Muscle layer of colon (tissue), 2 donors: Measurements from ENCODE around the gene AVP.

Experiments used
- H3K27ac ChIP-seq: one replicate; pipeline ENCODE4 v1.7.0; 2013; ENCODE audit warnings: low read depth, mild to moderate bottlenecking, low read length, moderate library complexity
- H3K27me3 ChIP-seq, 2 donors: one replicate each; pipeline ENCODE4 v1.7.0; 2013; ENCODE audit warnings: low read length in 2 of 2, mild to moderate bottlenecking in 2 of 2; ENCODE audit not compliant: insufficient read depth in 2 of 2, control insufficient read depth in 1 of 2
- H3K36me3 ChIP-seq: one replicate; pipeline ENCODE4 v1.7.0; 2013; ENCODE audit warnings: mild to moderate bottlenecking, low read length; ENCODE audit not compliant: insufficient read depth
- H3K4me1 ChIP-seq: one replicate; pipeline ENCODE4 v1.7.0; 2013; ENCODE audit warnings: mild to moderate bottlenecking, low read length; ENCODE audit not compliant: insufficient read depth
- H3K4me3 ChIP-seq, 2 donors: one replicate each; pipeline ENCODE4 v1.7.0; 2013; ENCODE audit warnings: low read length in 2 of 2, low read depth in 1 of 2, mild to moderate bottlenecking in 1 of 2, moderate library complexity in 1 of 2
- H3K9ac ChIP-seq: one replicate; pipeline ENCODE4 v1.7.0; 2013; ENCODE audit warnings: low read length
- H3K9me3 ChIP-seq: one replicate; pipeline ENCODE4 v1.7.0; 2013; ENCODE audit warnings: mild to moderate bottlenecking, low read length
- donor health status: abdominal sarcoma.
- donor health status: Adenocarcinoma of cecum.

AVP gene

DNA sequence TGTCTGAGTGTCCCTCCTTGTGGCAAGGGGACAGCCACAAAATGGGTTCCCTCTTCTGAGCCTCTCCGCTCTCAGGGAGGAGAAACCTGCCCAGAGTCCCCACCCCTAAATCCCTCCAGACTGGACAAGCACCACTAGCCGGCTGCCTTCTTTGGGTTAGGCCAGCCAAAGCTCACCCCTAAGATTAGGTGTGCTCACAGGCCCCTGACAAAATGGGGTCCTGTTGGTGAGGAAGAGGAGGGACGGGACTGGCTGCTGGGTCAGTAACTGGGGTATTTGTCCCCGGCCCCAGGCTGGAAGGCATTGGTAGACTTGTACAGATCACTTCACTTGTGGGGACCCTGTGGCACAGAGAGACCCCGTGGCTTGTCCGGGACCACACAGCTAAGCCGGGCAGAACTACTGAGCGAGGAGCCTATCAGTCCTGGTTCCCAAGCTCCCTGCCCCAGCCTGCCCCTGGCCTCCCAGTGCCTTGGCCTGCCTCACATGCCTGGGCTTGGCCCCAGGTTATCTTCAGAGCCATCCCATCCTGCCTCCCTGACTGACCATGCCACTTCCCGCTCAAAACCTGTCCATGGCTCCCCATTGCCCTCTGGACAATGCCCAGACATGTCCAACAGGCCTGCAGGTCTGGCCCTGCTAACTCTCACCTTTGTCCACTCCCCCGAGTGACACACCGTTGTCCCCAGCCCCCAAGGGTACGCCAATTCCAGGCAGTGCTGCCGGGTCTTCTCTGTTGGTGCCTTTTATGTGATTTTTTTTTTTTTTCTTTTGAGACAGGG lies 10.5 kb upstream of the AVP start:
- Histone ChIP-seq H3K27ac (no peak overlapping the region), H3K9me3 (no peaks in the 10 kb centered on the region), H3K36me3 (no peaks in the 10 kb centered on the region), H3K27me3 (peaks cover 6 to 22% of the 10 kb centered on the region in 2 donors), H3K4me1 (no peaks in the 10 kb centered on the region), H3K9ac (no peak overlapping the region), H3K4me3 (no peak overlapping the region)

DNA sequence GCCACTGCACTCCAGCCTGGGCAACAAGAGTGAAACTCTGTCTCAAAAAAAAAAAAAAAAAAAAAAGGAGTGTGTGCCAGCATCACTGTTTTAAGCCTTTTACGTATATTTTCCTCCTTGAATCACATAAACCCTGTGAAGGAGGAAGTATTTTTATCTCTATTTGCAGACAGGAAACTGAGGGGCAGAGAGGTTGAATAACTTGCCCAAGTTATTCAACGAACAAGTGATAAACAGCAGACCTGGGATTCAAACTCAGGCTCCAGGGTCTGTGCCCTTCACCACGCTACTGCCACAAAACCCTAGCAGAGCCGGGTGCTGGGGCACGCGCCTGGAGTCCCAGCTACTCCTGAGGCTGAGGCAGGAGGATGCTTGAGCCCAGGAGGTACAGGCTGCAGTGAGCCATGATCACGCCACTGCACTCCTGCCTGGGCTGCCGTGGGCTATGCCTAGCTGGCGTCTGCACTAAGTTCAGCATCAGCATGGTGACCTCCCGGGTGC lies 9.4 kb upstream of the AVP start:
- Histone ChIP-seq H3K27me3 (peaks cover 6 to 22% of the 10 kb centered on the region in 2 donors), H3K4me3 (no peak overlapping the region), H3K36me3 (no peaks in the 10 kb centered on the region), H3K9me3 (no peaks in the 10 kb centered on the region), H3K4me1 (no peaks in the 10 kb centered on the region), H3K9ac (no peak overlapping the region), H3K27ac (no peak overlapping the region)

DNA sequence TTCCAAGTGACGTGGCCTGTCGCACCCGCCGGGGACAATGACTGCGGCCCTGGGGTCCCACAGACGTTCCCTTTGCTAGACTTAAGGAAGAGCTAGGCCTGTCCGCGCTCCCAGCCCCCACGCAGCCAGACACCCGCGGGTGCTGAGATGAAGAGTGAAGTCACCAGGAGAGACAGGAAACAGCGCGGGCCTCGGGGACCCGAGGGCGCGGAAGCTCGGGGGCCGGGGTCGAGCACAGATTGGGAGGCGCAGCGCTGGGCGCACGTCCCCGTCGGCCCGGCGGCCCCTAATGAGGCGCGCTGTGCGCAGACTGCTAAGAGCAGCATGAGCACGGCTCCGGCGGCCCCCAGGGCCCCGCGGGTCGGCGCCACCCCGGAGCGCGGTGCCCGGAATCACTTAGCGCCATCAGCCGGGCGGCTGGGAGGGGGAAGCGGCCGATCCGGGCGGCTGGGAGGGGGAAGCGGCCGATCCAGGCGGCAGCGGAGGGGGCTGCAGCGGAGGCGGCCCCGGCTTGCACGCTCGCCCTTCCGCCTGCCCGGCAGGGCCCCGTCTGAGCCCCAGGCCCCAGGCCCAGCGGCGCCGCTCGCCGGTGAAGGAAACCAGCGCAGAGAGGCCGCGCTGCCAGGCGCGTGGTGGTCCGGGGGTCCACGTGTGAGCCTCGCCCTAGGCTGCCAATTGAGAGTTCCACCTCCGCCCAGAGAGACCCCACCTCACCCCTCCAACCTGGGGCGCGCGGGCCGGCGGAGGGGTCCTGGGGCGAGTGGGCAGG lies 8.3 kb upstream of the AVP start:
- H3K27me3 ChIP-seq: peaks cover 6 to 22% of the 10 kb centered on the region in 2 donors
- H3K4me1 ChIP-seq: no peaks in the 10 kb centered on the region
- H3K27ac ChIP-seq: no peak overlapping the region
- no peaks in the 10 kb centered on the region for H3K36me3 ChIP-seq
- peak overlapping the region in 1 of 2 donors; percentile 4 for H3K4me3 ChIP-seq
- no peak overlapping the region for H3K9ac ChIP-seq
- H3K9me3 ChIP-seq: no peaks in the 10 kb centered on the region

DNA sequence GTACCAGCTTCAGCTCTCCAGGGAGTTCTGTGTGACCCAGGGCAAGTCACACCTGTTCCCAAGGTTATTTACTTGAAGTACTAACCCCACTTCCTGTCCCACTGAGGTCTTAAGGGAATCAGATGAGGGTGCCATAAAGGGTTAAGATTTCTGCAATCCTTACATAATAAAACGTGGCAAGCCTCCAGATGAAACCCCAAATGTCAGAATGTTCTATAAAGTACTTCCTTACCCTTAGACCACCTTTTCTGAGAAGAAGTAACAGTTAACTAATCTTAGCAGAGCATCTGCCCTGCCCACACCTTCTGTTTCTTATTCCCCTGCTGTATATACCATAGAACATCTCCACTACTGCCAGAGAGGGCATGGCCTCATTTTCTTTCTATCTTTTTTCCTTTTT lies 6.0 kb upstream of the AVP start:
- Histone ChIP-seq H3K27me3 (peaks cover 6 to 22% of the 10 kb centered on the region in 2 donors), H3K9me3 (no peaks in the 10 kb centered on the region)

DNA sequence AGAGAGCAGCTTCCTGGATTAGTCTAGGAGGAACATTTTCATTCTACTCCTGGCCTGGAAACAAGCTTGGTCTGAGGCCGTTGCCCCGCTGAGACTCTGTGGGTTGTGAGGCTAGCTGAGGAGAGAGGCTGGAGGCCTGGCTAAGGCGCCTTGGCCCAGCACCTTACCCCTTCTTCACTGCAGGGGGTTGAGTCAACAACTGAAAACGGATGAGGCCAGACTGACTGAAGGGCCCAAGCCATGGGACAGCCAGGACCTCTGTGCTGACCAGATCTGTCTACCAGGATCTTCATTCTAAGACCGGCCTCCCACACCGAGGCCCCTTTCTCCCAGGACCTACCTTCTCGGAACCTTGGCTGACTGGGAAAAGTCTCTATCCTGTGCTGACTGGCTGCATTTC lies 3.5 kb upstream of the AVP start:
- no peaks in the 10 kb centered on the region for H3K9me3 ChIP-seq
- peaks cover 6 to 35% of the 10 kb centered on the region in 2 donors for H3K27me3 ChIP-seq
- H3K9ac ChIP-seq: no peak overlapping the region
- H3K27ac ChIP-seq: no peak overlapping the region
- no peak overlapping the region for H3K4me3 ChIP-seq
- H3K36me3 ChIP-seq: no peaks in the 10 kb centered on the region
- H3K4me1 ChIP-seq: no peaks in the 10 kb centered on the region

More for the DNA sequence above, 6.0 kb upstream of the AVP start:
- Histone ChIP-seq H3K9ac (no peak overlapping the region), H3K36me3 (no peaks in the 10 kb centered on the region), H3K4me3 (no peak overlapping the region), H3K27ac (no peak overlapping the region), H3K4me1 (no peaks in the 10 kb centered on the region)

DNA sequence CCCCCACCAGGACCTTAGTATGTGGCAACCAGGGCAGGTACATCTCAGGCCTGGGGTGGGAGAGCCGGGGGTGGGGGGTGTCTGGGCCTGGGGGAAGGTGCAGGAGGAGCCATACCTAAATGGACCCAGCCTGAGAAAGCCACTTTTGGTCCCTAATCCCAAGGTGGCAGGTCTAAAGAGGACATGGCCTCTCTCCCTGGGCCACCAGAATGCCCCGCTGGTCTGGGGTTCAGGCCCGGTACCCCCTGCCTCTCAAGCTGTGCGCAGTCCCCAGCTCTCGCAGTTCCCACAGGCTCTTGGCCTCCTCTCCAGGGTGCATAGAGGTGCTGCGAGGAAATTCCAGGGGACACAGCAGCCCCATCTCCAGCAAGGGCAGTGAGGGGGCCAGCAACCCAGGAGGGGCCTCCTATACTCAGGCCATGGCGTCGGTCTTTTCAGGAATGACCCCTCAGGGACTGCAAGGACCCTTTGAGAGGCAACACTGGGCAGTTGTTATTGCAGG lies 1.1 kb upstream of the AVP start:
- H3K27me3 ChIP-seq: peaks cover 11 to 36% of the 10 kb centered on the region in 2 donors
- H3K4me3 ChIP-seq: no peak overlapping the region
- H3K36me3 ChIP-seq: no peaks in the 10 kb centered on the region
- H3K9me3 ChIP-seq: no peaks in the 10 kb centered on the region
- no peaks in the 10 kb centered on the region for H3K4me1 ChIP-seq
- no peak overlapping the region for H3K27ac ChIP-seq
- no peak overlapping the region for H3K9ac ChIP-seq

DNA sequence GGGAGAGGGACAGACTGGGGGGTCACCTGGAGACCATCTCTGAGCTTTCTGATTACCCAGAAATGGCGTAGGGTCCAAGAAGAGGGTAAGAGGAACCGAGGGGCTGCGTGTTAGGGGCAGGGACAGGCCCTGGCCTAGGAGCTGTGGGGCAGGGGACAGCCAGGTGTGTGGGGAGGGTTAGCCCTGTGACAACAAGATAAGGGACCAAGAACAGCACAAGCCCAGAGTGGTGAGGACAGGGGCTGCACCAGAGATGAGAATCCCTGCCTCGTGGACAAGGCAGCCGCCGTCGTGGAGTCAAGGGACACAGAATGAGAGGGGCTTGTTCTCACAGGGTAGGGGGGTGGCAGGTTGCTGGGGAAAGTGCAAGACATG lies 449 bp upstream of the AVP start:
- Histone ChIP-seq H3K27ac (no peak overlapping the region), H3K4me1 (no peaks in the 10 kb centered on the region), H3K36me3 (no peaks in the 10 kb centered on the region), H3K27me3 (peaks cover 11 to 36% of the 10 kb centered on the region in 2 donors), H3K9me3 (no peaks in the 10 kb centered on the region), H3K4me3 (no peak overlapping the region), H3K9ac (no peak overlapping the region)

DNA sequence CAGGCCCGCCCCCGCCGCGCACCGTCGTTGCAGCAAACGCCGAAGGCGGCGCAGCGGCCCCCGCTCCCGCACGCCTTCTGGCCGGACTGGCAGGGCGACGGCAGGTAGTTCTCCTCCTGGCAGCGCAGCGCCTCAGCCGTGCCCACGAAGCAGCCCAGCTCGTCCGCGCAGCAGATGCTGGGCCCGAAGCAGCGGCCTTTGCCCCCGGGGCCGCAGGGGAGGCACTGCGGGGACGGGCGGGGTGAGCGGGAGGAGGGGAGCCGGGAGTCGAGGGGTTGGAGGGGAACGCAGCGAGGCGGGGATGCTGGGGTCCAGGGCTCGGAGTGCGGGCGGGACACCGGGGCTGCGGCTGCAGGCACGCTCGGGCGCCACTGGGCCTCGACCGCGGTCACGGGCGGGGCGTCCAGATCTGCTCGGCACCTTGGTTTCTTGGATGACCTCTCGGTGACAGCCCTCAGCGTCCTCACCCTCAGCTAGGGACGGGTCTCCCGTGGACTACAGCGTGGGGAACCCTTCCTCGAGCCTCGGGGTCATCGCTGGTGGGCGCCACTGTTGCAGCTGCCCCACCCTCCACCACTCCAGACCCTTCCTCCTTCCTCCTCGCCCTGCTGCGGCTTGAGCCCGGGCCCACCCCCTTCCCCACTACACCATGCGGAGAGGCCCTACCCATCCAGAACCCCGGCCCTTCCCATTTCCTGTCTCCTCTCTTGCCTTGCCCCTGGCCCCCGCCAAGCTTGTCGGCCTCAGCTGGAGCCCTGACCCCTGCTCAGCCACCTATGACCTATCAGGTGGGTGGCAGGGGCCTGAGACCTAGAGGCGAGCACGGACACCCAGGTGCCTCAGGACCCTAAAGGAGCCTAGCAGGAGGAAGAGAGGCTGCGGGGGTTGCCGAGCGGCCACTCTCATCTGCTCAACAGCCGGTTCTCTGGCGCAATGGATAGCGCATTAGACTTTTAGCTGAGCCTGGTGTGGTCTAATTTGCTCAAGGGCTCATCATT lies 1.3 kb downstream of the AVP start:
- H3K27ac ChIP-seq: no peak overlapping the region
- no peaks in the 10 kb centered on the region for H3K4me1 ChIP-seq
- peaks cover 11 to 36% of the 10 kb centered on the region in 2 donors for H3K27me3 ChIP-seq
- H3K9me3 ChIP-seq: no peaks in the 10 kb centered on the region
- no peaks in the 10 kb centered on the region for H3K36me3 ChIP-seq
- H3K4me3 ChIP-seq: peak overlapping the region in 1 of 2 donors; percentile 32
- no peak overlapping the region for H3K9ac ChIP-seq

DNA sequence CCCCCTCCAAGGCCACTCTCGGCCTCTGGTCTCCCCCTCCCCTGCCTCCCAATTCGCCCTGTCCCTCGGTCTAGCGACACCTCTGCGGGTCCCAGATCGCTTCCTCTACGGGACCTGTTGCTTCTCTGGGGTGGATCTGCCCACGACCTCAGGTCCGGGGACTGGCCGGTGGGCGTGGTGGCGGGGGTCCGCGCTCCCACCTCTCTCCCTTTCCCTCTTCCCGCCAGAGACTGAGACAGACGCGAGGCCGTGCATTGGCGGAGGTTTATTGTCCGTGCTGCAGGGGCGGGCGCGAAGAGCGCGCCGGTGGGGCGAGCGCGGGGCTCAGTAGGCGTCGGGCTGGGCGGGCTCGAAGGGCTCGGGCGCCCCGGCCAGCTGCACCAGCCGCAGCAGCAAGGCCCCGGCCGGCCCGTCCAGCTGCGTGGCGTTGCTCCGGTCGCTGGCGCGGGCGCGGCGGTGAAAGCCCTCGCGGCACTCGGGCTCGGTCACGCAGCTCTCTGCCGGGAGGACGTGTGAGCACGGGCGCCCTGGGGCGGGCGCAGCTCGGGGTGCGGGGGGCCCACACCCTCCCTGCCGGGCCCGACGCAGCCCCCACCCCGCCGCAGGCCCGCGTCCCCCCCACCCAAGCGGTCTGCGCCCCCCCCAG lies 2.1 kb downstream of the AVP start:
- no peak overlapping the region for H3K4me3 ChIP-seq
- peaks cover 11 to 36% of the 10 kb centered on the region in 2 donors for H3K27me3 ChIP-seq
- H3K4me1 ChIP-seq: no peaks in the 10 kb centered on the region
- no peak overlapping the region for H3K27ac ChIP-seq
- H3K9ac ChIP-seq: no peak overlapping the region
- H3K36me3 ChIP-seq: no peaks in the 10 kb centered on the region
- no peaks in the 10 kb centered on the region for H3K9me3 ChIP-seq

DNA sequence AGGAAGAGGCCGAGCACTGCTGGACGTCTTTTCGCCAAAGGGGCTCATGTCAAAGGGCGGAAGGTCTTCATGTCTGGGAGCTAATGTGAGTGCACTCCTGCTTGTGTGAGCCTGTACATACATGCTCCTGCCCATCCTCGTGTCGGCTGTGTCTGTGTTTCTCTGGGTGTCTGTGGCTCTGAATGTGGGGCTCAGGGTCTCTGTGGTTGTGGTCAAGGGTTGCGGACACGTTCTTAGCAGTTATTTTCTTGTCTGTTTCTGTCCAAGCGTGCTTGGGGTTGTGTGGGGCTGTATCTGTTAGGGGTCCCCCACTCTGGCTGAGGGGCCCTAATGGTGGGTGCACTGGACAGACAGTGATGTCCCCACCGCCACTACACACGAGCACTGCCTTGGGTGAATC lies 2.9 kb downstream of the AVP start:
- H3K4me3 ChIP-seq: no peak overlapping the region
- H3K27ac ChIP-seq: no peak overlapping the region
- peaks cover 11 to 36% of the 10 kb centered on the region in 2 donors for H3K27me3 ChIP-seq
- no peaks in the 10 kb centered on the region for H3K36me3 ChIP-seq
- H3K9ac ChIP-seq: no peak overlapping the region
- H3K4me1 ChIP-seq: no peaks in the 10 kb centered on the region
- no peaks in the 10 kb centered on the region for H3K9me3 ChIP-seq
